DMS153 treated with DMSO at 0.1 percent for 48 hours (cell line): ENCODE results near the gene MOB3C.

Experiments
- DNase-seq: peaks from one replicate; lab custom pipeline; 2025; ENCODE audit not compliant: unreplicated experiment; lab: John Stamatoyannopoulos, UW

The MOB3C gene

DNA sequence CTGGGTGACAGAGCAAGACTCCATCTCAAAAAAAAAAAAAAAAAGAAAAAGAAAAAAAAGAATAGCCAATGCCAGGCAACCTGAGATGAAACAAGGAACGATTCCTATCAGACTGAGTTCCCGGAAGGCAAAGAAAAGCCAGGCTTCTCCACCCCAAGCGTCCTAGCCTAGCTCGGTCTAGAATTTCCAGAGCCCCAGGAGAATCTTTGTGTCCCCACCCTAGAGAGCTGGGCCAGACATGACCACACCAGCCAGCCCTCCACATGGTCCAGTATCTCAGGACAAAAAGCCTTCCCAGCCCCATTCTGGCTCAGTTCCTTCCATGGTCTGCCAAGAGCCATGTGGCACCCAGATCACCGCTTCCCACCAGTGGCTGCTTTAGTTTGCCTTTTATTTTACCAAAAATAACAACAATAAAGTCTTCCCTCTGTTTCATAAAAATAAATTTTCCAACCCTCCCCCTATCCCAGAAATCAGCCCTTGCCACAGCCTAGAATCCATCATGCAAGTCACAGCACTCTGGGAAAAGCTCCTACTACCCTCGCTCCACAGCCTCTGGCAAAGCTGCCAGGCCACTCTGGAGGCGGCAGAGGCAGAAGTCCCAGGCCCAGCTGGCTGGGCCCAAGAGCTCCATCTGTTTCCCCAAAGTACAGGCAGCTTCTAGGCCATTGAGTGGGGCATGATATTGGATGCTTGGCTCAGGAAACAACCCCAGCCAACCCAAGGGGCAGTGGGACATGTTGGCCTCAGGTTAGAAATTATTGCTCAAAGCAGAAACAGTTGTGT lies 9.1 kb downstream of the MOB3C start:
- no peak for DNase-seq

- DNase-seq, result peak; percentile 49
Observed at GRCh38 chr1:46606255-46606965, 10.2 kb downstream of the MOB3C start.

DNA sequence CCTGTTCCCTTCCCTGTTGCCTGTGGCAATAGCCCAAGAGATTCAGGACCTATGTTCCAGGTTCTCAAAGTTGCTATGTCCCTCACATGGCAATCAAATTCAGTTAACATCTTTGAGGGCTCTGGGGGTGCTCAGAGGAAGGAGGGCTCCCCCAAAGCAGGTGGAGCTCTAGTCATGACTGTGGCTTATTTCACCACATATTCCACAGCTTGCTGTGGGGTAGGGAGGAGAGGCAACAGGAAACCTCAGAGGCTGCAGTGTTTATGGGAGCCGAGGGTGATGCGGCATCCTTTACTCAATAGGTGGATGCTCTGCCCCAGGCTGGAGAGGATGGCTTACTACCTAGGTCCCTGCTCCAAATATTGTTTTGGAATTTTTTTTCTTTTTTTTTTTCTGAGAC lies 11.4 kb downstream of the MOB3C start:
- no peak for DNase-seq

GRCh38 chr1:46603858-46604549 lies 12.6 kb downstream of the MOB3C start, which contains the start of gene MKNK1:
Gene MKNK1, minus strand, starts transcription at chr1:46604268. Its CDS starts 20,941 bp downstream, at chr1:46583327.
- DNase-seq, result peak; percentile 84

DNA sequence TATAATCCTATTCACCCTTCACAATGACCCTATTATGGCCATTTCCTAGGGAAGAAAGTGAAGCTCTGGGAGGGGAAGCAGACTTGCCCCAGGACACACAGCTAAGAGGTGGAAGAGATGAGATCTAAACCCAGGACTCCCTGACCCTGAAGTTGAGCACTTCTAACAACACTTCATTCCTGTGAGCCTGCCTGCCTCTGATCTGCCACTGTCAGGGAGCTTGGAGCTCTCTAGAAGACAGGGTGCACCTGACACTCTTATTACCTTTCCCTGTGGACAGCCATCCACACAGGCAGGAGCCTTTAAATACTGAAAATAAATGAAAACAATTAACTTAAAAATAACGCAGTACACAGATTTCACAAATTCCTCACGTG lies 13.1 kb downstream of the MOB3C start:
- no peak for DNase-seq

DNA sequence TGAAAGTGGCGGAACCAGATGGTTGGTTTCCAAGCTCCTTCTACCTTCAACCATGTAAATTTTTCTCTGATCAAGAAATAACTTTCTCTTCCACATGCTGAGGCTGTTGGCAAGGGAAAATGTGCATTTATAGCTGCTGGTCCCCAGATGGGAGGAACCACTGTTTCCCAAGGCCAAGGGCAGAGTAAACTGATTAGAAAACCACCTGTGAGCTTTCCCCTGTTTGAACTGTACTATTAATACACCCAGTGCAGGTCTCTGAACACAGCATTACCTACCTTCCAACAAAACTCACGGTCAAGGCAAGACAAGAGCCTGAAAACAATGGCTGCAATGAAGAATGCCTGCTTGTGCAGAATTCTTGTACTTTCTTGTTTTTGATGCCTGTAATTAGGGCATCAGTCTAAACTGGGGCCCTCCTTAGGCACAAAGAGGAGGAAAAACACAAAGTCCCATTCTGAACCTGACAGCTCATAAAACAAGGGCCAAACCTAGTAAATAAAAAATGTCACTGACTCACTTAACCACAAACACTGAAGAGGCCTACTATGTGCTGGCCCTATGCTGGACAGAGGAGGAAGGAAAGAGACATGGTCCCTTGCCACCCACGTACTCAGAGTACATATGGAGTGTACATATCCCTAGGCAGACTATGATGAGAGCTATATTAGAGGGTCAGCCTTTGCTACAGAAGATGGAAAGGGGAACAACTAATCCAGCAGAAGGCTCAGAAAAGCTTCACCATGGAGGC lies 15.2 kb downstream of the MOB3C start:
- DNase-seq, result no peak

- no peak for DNase-seq
Observed at GRCh38 chr1:46599059-46599970, 17.3 kb downstream of the MOB3C start.

- DNase-seq, result no peak
Observed at GRCh38 chr1:46596846-46597245, 19.8 kb downstream of the MOB3C start.

DNA sequence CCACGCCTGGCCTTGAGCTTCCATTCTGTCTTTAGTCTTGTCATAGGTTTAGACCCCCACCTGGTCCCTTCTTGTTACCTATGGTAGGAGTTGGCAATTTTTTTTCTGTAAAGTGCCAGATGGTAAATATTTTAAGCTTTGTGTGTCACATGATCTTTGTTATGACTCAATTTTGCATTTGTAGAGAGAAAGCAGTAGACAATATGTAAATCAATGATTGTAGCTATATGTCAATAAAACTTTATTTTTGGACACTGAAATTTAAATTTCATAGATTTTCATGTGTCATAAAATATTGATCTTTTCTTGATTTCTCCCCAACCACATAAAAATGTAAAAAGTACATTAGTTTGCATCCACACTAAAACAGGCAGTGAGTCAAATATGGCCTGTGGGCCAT lies 20.6 kb downstream of the MOB3C start:
- DNase-seq, result no peak

GRCh38 chr1:46595127-46595526 lies 21.5 kb downstream of the MOB3C start:
- DNase-seq, result no peak

- no peak for DNase-seq
Observed at GRCh38 chr1:46594063-46594462, 22.5 kb downstream of the MOB3C start.

DNA sequence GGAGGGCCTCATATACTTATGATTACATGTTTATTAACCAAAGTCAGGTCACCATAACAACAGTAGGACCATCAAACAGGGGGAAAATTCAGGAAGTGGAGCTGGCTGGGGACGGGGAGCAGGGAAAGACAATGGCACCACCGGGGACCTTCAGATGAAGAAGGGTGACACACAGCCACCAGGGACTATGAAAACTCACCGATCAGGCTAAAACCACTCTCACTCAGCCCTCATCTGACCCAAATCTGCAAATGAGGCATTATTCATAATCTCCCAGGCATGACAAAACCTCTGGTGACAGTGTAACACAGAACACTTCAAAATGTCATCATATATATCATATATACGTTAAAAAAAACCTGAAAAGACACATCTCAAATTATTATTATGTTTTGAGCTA lies 23.8 kb downstream of the MOB3C start:
- DNase-seq, result no peak

- DNase-seq, result no peak
Observed at GRCh38 chr1:46589529-46589928, 27.1 kb downstream of the MOB3C start.

- no peak for DNase-seq
Observed at GRCh38 chr1:46587069-46587468, 29.5 kb downstream of the MOB3C start.

GRCh38 chr1:46585312-46585938 lies 31.2 kb downstream of the MOB3C start:
- DNase-seq, result no peak

DNA sequence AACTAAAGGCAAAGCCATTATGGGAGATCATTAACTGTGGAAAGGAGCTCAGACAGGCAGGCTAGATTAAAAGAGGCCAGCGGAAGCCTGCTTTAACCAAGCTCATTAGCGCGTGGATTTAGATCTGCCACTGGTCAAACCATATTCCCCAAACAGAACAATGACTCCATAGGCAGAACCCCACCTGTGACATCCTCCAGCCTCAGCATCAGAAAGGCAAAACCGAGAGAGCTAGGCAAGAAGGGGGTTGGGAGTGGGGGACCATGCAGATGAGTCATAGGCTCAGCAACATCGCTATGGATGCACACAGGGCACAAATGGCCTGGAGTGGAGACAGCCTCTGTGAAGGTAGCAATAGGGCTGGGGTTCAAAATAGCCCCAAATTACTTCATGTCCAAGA lies 33.1 kb downstream of the MOB3C start:
- no peak for DNase-seq

- DNase-seq, result no peak
Observed at GRCh38 chr1:46582972-46583371, 33.6 kb downstream of the MOB3C start.

GRCh38 chr1:46581681-46582455 lies 34.7 kb downstream of the MOB3C start:
- DNase-seq, result no peak
